GM21423 (cell line): Measurements from ENCODE around the gene HECW1.
"Not testable (repeated sequence)": the region's sequence is repeated elsewhere in the genome, so short reads cannot be mapped to it uniquely, and the experiment has no call there.

Experiments
- ATAC-seq: cut with Tn5 transposase; IDR thresholded peaks from one replicate; pipeline ENCODE4 v1.9.1; 2021; ENCODE audit warnings: mild to moderate bottlenecking, moderate library complexity; ENCODE audit not compliant: unreplicated experiment

Gene HECW1

GRCh38 chr7:43112459-43112940, at the start of gene HECW1:
Gene HECW1 (plus strand): TSS chr7:43112647. CDS start chr7:43243906, 131,259 bp downstream.
- ATAC-seq = no peak

GRCh38 chr7:43071604-43072003, 40.8 kb upstream of the HECW1 start:
- no peak for ATAC-seq

GRCh38 chr7:43072530-43072929, 39.9 kb upstream of the HECW1 start:
- ATAC-seq = no peak

- not testable (repeated sequence) for ATAC-seq
Observed at GRCh38 chr7:43073811-43074210, 38.6 kb upstream of the HECW1 start.

- ATAC-seq = no peak
Observed at GRCh38 chr7:43076189-43076605, 36.2 kb upstream of the HECW1 start.

GRCh38 chr7:43076606-43077005, 35.8 kb upstream of the HECW1 start:
- ATAC-seq = no peak

- no peak for ATAC-seq
Observed at GRCh38 chr7:43077285-43077684, 35.2 kb upstream of the HECW1 start.

GRCh38 chr7:43077732-43078391, 34.6 kb upstream of the HECW1 start:
- no peak for ATAC-seq

GRCh38 chr7:43078794-43079193, 33.7 kb upstream of the HECW1 start:
- ATAC-seq = no peak

- ATAC-seq = no peak
Observed at GRCh38 chr7:43081603-43082002, 30.8 kb upstream of the HECW1 start.

GRCh38 chr7:43083106-43083505, 29.3 kb upstream of the HECW1 start:
- ATAC-seq = no peak

- no peak for ATAC-seq
Observed at GRCh38 chr7:43085017-43085416, 27.4 kb upstream of the HECW1 start.

- ATAC-seq = no peak
Observed at GRCh38 chr7:43085992-43086391, 26.5 kb upstream of the HECW1 start.

- ATAC-seq = no peak
Observed at GRCh38 chr7:43092819-43093218, 19.6 kb upstream of the HECW1 start.

GRCh38 chr7:43096875-43097274, 15.6 kb upstream of the HECW1 start:
- ATAC-seq = no peak

GRCh38 chr7:43099750-43100149, 12.7 kb upstream of the HECW1 start:
- no peak for ATAC-seq

GRCh38 chr7:43104874-43105520, 7.5 kb upstream of the HECW1 start:
- ATAC-seq = no peak

- no peak for ATAC-seq
Observed at GRCh38 chr7:43105521-43106120, 6.8 kb upstream of the HECW1 start.

GRCh38 chr7:43108255-43109011, 4.0 kb upstream of the HECW1 start:
- peak; percentile 95 for ATAC-seq

- no peak for ATAC-seq
Observed at GRCh38 chr7:43110791-43111535, 1.5 kb upstream of the HECW1 start.
